IPS-18c (cell line): Measurements from ENCODE around the gene RNASE2.
"Not testable (repeated sequence)": the region's sequence is repeated elsewhere in the genome, so short reads cannot be mapped to it uniquely, and the experiment has no call there.

ENCODE experiments used
- H3K4me3 ChIP-seq: 2 replicates; pipeline ENCODE4 v1.7.0; 2013; ENCODE audit warnings: low read depth, mild to moderate bottlenecking, low read length, moderate library complexity; ENCODE audit not compliant: insufficient read depth
- H3K9me3 ChIP-seq: one replicate; pipeline ENCODE4 v1.6.1; 2013; ENCODE audit warnings: mild to moderate bottlenecking, low read length, moderate library complexity; ENCODE audit not compliant: control insufficient read depth, insufficient read depth

RNASE2 gene

GRCh38 chr14:20973501-20973900, 18.2 kb downstream of the RNASE2 start:
- Histone ChIP-seq H3K4me3 (no peak overlapping the region), H3K9me3 (no peaks in the 10 kb centered on the region)

- Histone ChIP-seq H3K9me3 (no peaks in the 10 kb centered on the region), H3K4me3 (no peak overlapping the region)
Observed at GRCh38 chr14:20976291-20976690, 21.0 kb downstream of the RNASE2 start.

DNA sequence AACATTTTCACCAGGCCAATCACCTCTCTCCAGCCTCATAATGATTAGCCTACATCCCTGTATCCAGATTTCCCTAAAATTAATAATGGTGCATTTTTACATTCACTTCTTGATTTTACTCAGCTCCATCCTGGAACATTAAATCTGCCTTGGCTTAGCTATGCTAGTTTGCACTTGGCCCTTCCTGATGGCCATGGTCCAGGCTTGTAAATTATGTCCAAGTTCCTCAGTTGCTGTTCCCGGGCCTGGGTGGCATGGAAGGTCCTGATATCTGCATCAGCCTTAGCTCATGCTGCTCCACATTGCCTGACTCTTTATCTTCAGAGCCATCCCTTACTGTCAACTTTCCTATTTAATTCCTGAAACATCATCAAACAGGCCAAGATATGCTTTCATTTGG, 23.4 kb downstream of the RNASE2 start:
- H3K9me3 ChIP-seq: no peaks in the 10 kb centered on the region

DNA sequence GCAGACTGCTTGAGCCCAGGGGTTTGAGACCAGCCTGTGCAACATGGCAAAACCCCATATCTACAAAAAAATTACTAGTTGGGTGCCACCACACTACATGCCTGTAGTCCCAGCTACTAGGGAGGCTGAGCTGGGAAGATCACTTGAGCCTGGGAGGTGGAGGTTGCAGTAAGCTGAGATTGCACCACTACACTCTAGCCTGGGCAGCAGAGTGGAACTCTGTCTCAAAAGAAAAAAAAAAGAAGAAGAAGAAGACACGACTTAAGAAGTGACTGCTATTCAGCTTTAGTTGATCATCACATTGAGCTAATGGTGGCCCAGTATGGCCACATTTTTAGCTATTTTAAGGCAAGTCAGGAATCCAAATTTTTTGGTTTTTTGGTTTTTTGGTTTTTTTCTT, 25.6 kb downstream of the RNASE2 start:
- Histone ChIP-seq H3K4me3 (no peak overlapping the region), H3K9me3 (no peaks in the 10 kb centered on the region)

More for the DNA sequence above, 23.4 kb downstream of the RNASE2 start:
- no peak overlapping the region for H3K4me3 ChIP-seq

DNA sequence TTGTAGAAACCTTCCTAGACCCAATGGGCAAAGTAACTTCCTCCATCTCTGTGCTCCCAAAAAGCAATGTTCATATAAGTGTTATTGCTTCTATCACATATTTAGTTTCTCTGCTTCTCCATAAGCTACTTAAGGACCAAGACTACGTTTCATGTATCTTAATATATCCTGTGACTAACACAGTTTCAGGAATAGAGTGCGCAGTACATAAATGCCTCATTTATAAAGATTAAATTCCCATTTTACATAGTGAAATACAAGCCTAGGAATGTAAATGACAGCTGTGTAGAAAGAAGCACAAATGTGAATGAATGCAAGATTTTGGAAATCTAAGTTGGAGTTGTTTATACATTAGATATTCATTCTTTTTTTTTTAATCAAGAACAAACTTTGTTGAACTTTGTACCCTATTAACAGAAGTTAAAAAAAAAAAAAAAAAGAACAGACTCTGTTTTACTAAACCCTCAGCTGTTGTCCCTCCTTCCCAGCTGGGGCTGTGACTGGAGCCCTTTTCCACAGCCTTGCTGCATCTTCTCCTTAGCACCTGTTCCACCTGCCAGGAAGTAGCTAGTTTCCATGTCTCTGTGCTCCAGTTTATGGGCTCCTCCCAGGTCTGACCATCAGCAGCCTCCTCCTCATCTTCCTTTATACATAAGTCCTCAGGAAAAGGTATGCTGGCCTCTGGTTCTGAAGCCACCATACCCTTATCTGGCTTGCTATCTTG, 27.5 kb downstream of the RNASE2 start:
- H3K9me3 ChIP-seq: no peaks in the 10 kb centered on the region
- H3K4me3 ChIP-seq: no peak overlapping the region

DNA sequence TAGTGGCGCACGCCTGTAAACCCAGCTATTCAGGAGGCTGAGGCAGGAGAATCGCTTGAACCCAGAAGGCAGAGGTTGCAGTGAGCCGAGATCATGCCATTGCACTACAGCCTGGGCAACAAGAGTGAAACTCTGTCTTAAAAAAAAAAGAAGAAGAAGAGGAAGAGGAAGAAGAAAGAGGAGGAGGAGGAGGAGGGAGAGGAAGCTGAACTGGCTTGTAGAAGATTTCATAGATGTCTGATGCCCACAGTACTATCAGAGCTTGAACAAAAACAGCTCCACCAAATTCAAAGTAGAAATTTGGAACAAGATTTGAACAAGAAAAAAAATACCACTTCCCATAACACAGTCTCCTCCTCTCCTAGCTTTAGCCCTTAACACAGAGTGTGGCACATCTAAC, 30.4 kb downstream of the RNASE2 start:
- not testable (repeated sequence) for H3K4me3 ChIP-seq, H3K9me3 ChIP-seq

- Histone ChIP-seq H3K4me3 (no peak overlapping the region), H3K9me3 (no peaks in the 10 kb centered on the region)
Observed at GRCh38 chr14:20986811-20987210, 31.5 kb downstream of the RNASE2 start.

- peak overlapping the region; percentile 9; the same call in 1 of the 2 replicates for H3K4me3 ChIP-seq
- H3K9me3 ChIP-seq: no peaks in the 10 kb centered on the region
Observed at GRCh38 chr14:20988717-20989470, 33.6 kb downstream of the RNASE2 start.

- no peak overlapping the region for H3K4me3 ChIP-seq
- H3K9me3 ChIP-seq: no peaks in the 10 kb centered on the region
Observed at GRCh38 chr14:20989471-20989786, 34.1 kb downstream of the RNASE2 start.

- H3K4me3 ChIP-seq: peak within 1 kb of the TSS; percentile 95
- no peaks in the 10 kb centered on the region for H3K9me3 ChIP-seq
Observed at GRCh38 chr14:20989787-20990600, 34.7 kb downstream of the RNASE2 start, which contains the start of gene METTL17. METTL17 (plus strand) TSS chr14:20989980; CDS start chr14:20990003, 23 bp downstream.

DNA sequence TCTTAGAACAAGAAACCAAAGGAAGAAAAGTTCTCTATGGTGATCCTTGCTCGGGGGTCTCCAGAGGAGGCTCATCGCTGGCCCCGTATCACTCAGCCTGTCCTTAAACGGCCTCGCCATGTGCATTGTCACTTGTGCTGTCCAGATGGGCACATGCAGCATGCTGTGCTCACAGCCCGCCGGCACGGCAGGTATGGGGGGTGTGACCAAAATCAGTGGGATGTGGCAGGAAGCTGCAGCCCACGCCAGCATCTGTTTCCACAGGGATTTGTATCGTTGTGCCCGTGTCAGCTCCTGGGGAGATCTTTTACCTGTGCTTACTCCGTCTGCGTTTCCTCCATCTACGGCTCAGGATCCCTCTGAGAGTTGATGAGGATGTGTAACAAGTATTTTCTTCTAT, 41.2 kb downstream of the RNASE2 start:
- Histone ChIP-seq H3K9me3 (no peaks in the 10 kb centered on the region), H3K4me3 (no peak overlapping the region)

DNA sequence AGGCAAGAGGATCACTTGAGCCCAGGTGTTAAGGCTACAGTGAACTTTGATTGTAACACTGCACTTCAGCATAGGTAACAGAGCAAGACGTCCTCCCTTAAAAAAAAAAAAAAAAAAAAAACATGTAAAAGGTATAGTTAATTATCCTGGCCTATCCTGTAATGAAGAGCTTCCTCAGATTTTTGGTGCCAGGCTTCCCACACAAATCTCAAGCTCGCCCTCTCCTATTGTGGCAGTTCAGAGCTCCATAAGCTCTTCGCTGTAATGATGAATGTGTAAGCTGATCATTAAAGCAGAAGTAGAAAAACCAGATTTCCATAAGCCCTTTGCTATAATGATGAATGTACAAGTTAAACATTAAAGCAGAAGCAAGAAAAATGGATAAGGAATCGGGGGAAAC, 41.8 kb downstream of the RNASE2 start:
- H3K4me3 ChIP-seq: no peak overlapping the region
- H3K9me3 ChIP-seq: no peaks in the 10 kb centered on the region

- Histone ChIP-seq H3K9me3 (no peaks in the 10 kb centered on the region), H3K4me3 (no peak overlapping the region)
Observed at GRCh38 chr14:20997564-20997963, 42.3 kb downstream of the RNASE2 start.

- no peaks in the 10 kb centered on the region for H3K9me3 ChIP-seq
- no peak overlapping the region for H3K4me3 ChIP-seq
Observed at GRCh38 chr14:20998139-20998538, 42.9 kb downstream of the RNASE2 start.

DNA sequence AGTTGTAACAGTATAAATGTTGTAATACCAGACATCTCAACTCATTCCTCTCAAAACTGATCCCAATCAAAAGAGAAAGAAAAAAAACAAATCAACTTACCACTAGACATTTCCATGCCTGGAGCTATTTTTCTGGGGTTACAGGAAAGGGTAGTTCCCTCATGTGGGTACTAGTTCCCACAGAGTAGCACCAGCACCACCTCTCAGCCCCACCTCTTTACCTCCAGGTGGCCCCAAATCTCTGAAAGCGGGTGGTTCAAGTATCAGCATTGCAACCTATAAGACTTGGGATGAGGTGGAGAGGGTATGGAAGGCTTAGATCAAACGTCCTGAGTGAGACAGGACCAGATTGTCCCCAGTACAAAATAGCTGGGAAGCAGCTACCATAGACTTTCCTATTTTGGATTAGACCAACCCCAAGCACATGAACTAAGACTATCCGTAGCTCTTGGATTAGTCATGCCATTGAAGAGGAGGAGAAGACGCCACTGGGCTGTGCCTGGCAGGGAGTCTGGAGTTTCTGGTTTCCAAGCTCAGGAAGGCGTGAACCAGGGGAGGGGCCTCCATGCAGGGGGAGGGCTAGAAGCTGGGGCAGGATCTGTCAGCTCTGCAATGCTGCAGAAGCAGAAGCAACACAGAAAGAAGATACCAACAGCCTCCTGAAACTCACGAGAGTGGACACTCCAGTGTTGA, 43.5 kb downstream of the RNASE2 start, which contains the start of gene SLC39A2:
SLC39A2 (plus strand) TSS at position 620 of the 693 bp plus-strand sequence. CDS start 154 bp downstream, outside the sequence.
- Histone ChIP-seq H3K4me3 (peak within 1 kb of the TSS; percentile 26; the same call in 1 of the 2 replicates), H3K9me3 (no peaks in the 10 kb centered on the region)

GRCh38 chr14:20999591-20999990, 44.3 kb downstream of the RNASE2 start:
- Histone ChIP-seq H3K9me3 (no peaks in the 10 kb centered on the region), H3K4me3 (no peak overlapping the region)

GRCh38 chr14:21001218-21001617, 45.9 kb downstream of the RNASE2 start:
- Histone ChIP-seq H3K4me3 (no peak overlapping the region), H3K9me3 (no peaks in the 10 kb centered on the region)
